GM19239 (cell line): ENCODE data around the gene RTBDN.
"Not testable (repeated sequence)": the region's sequence is repeated elsewhere in the genome, so short reads cannot be mapped to it uniquely, and the experiment has no call there.

ENCODE experiments used
- DNase-seq: peaks from one replicate; pipeline ENCODE4 v3.0.0; 2011; ENCODE audit warnings: low spot score; ENCODE audit not compliant: insufficient read length
- FAIRE-seq: peaks from 2 replicates; lab custom pipeline; 2011; peaks lifted over from hg19 to GRCh38; lab: Jason Lieb, UNC

RTBDN gene

DNA sequence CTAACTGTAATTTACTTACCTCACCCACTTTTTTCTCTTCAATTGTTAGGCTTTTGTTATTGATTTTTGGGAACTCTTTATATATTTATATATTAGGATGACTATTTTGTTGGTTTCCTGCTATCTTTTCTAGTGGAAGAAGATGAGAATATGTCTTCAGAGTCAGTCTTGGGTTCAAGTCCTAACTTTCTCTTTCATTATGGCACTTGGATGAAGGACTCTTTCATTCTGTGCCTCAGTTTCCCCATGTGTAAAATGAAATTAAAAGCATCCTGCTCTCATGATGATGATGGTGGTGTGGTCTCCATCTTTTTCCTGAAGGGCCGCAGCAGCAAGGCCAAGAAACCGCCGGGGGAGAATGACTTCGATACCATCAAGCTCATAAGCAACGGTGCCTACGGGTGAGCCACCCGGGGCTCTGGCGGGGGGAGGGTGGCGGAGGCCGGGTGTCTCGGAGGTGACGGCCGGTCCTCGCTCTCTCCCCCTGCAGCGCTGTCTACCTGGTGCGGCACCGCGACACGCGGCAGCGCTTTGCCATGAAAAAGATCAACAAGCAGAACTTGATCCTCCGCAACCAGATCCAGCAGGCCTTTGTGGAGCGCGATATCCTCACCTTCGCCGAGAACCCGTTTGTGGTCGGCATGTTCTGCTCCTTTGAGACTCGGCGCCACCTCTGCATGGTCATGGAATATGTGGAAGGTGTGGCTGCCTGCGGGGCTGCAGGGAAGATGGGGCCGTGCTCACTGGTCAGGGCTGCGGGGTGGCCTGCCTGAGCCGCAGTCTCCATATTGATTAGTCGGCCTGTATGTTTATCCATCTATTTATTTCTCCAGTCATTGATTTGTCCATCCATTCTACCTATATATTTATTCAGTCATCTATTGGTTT lies 23.9 kb upstream of the RTBDN start:
- FAIRE-seq, result no peak
- no peak for DNase-seq

DNA sequence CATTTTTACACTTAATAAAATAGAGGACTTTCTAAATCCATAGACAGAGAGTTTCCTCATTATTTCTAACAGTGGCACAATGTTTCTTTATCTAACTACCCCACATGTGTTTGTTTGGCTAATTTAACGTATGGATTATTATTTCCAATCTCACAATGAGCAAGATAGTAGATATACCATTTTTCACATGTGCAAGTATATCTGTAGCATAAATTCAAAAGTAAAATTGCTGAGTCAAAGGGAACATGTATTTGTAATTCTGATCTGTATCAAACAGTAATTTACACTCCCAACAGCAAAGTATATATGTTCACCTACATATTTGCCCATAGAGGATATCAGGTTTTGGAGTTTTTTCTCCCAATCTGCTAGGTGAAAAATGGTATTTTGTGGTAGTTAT lies 22.3 kb upstream of the RTBDN start:
- no peak for FAIRE-seq
- no peak for DNase-seq

DNA sequence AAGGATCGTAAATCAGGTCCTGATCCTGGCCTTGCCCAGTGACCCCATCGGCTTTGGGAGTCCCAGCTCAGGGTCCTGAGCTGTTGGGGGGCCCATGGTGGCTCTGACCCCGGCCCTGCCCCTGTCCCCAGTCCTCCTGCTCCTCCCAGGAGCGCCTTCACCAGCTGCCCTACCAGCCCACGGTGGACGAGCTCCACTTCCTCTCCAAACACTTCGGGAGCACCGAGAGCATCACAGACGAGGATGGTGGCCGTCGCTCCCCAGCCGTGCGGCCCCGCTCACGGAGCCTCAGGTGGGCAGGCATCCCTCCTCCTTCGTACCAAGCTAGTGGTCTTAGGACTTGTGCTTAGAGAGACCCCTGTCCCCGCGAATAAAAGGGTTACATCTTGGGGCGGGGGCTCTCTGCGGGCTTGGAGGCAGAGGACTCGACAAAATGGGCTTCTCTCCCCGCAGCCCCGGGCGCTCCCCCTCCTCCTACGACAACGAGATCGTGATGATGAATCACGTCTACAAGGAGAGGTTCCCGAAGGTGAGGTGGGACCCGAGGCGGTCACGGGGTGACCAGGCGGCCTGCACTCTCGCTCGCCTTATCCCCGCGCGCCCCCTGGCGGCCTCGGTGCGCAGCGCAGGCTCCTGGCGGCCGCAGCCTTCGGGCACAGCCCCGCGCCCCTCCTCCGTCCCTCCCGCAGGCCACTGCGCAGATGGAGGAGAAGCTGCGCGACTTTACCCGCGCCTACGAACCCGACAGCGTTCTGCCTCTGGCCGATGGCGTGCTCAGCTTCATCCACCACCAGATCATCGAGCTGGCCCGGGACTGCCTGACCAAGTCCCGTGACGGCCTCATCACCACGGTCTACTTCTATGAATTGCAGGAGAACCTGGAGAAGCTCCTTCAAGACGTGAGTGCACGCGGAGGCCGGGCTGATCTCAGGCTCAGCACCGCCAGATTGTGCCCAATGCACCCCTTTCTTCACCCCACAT lies 13.1 kb upstream of the RTBDN start:
- FAIRE-seq (peak; percentile 33), DNase-seq (peak; percentile 93)

DNA sequence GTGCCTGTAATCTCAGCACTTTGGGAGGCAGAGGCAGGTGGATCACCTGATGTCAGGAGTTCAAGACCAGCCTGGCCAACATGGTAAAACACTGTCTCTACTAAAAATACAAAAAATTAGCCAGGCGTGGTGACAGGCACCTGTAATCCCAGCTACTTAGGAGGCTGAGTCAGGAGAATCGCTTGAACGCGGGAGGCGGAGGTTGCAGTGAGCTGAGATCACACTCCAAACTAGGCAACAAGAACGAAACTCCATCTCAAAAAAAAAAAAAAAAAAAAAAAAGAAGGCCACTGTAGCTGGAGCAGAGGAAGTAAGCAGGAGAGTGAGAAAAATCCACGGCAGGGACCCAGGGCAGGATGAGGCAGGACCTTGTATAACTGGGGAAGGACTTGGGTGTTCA lies 12.2 kb upstream of the RTBDN start:
- DNase-seq, FAIRE-seq: not testable (repeated sequence)

DNA sequence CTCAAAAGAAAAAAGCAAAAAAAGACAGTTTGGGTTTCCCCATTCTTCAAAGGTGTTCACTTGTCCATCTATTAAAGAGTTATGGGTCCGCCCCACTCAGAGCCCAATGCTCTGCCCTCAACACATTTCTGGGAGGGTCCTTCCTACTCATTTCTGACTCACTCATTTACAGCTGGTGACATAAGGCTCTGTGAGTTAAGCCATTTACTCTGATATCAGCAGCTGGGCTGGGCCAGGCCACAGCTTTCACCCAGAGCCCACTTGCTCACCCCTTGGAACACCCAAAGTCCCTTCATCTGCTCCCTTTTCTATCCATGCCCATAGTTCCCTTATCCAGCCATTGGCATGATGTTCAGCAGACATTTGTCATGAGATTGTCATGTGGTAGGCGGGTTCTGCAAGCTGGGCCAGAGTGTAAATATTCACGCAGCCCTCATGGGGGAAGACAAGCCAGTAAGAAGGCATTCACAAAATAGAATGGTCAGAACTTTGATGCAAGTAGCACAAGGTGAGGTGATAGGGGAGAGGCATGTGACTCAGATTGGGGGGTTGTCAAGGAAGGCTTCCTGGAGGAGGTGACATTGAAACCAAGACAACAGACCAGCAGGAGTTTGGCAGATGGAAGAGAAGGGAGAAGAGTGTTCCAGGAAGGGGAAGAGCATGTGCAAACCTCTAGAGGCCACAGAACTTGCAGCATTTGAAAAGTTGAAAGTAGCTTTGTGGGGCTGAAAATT lies 9.8 kb upstream of the RTBDN start:
- FAIRE-seq (no peak), DNase-seq (no peak)

DNA sequence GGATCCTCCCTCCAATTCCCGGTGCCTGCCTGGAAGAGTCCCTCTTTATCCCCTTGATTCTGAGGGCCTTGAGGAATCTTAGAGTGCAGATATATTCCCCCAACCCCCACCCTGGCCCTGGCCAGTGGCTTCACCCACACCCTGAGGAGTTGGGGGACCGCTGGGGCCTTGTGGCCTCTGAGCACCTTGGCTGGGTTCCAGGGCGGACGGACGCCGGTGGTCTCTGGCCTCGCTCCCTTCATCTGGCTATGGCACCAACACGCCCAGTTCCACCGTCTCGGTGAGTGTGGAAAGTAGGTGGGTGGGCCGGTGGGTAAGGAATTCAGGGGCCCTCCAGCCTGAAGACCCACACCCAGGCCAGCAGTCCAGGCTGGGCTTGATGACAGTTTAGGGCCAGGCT lies 8.9 kb upstream of the RTBDN start:
- FAIRE-seq (no peak), DNase-seq (no peak)

DNA sequence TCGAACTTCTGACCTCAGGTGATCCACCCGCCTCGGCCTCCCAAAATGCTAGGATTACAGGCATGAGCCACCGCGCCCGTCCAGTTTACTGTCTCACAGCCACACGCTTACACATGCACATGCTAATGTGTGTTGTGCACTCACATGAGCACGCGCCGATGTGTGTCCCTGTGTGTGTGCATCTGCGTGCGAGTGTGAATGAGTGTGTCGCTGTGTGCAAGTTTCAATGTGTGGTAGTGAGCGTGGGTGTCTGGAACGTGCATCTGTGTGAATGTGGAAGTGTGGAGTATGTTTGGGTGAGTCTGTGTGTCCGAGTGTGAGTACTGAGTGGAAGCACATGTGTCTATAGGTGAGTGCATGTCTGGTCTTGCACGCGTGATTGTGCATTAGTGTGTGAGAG lies 8.1 kb upstream of the RTBDN start:
- FAIRE-seq (no peak), DNase-seq (no peak)

DNA sequence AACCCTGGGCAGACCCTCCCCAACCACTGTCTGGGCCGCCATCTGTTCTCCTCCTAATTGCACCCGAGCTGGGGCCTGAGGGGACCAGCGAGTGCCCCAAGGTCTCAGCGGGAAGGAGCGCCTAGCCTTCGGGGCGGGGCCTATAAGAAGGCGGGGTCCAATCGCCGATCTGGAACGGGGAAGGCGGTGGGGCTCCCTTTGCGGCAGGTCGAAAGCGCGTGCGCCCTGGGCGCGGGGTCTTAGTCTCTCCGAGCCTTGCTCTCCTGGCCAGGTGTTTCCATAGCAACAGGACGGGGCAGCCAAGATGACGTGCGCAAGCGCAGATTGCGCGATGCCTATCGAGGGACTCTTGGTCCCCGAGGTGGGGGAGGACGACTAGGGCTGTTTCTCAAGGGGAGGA lies 6.7 kb upstream of the RTBDN start:
- DNase-seq (no peak), FAIRE-seq (no peak)

DNA sequence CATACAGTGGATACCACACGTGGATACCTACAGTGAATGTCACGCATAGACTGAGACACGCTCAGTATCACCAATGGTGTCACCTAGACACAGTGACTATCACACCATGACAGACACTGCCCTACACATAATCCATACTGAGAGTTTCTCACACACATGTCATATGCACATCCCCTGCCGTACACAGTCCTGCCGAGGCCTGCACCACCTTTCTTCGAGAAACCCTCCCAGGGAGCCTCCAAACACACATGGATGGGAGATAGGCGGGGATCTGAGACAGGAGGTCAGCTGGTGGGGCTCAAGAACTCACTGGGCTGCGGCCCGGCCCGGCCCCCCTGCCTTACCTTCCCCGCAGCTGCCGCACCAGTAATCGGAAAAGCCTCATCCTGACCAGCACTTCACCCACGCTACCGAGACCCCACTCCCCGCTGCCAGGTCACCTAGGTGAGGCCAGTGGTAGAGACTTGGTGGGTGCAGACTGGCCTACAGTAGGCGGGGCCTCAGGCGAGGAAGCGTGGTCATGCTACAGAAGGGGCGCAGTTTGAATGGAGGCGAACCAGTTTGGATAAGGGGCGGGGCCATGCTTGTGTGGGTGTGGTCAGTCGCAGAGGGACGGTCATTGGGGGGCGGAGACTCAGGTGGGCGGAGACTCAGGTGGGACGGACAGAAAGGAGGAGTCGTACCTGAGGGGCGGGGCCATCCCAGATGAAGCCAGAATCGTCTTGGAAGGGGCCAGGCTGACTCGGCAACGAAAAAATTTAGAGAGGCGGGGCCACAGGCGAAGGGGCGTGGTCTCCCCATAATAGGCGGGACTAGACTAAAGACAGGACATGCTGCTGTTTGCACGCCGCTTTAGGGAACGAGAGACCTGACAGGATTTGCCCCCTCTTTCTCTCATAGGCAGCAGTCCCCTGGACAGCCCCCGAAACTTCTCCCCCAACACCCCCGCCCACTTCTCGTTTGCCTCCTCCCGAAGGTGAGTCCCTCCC lies 6.0 kb upstream of the RTBDN start:
- FAIRE-seq (no peak), DNase-seq (no peak)

DNA sequence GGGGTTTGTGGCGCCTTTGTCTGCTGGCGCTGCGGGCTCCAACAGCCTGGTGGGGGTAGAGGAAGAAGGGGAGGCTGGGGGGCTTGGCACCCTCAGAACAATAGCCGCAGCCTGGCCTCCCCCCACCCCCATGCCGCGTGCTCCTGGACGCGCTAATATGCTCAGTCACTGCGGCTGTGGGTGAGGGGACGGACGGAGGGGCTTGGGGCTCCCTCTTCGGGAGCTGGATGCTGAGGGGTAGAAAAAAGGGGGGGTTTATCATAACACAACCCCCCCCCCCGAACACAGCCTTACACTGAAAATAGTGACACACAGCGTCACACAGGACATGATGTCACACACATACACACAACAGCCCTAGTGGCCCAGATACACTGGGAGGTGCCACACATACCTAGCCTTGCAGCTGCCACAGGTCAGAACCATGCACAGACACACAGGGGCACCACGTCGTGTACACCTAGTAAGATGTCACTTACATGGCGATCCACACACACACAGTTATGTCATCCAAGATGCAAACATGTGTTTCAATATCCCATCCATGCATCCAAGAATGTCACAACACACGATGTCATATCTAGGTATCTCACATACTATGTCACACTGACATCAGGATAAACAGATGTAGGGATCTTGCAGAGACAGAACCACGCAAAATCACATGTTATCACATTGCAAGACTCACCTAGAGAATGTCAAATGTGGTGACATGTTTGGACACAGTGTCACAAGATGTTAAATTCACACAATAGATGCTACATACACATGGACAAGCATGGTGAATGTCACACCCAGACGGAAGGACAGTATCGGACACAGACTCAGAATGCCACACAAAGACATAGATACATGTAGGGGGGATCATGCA lies 4.7 kb upstream of the RTBDN start:
- DNase-seq, result no peak
- no peak for FAIRE-seq

DNA sequence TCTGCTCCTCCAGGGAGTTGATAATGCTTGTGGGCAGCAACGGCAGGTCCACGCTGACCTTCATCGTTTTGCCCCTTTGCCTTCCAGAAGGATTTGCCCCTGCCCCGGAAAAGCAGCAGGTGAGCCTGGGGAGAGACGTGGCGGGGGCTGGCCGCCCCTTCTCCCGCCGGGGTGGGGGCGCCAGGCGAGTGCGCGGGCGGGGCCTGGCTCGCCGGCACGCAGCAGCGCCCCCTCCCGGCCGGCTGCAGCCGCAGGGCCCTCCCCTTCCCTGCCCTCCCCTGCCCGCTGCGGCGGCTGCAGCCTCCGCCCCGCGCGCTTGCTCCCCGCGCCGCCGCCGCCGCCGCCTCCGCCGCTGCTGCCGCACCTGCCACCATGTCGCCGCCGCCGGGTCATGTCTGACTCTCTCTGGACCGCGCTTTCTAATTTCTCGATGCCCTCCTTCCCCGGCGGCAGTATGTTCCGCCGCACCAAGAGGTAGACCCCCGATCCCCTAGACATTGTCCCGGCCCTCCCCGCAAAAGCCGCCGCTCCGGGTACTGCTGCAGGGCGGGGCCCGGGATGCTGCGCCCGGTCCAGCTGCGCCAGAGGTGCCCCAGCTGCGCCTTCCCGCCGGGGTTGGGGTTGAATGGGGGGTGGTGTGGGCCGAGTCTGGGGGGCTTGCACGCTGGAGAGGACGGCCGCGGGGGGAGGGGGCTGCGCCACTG lies 4.0 kb upstream of the RTBDN start, which contains the start of gene MAST1:
TSS of gene MAST1 (plus strand) at position 334 of the 704 bp plus-strand sequence. CDS start at position 392, 58 bp downstream.
- FAIRE-seq (no peak), DNase-seq (no peak)

DNA sequence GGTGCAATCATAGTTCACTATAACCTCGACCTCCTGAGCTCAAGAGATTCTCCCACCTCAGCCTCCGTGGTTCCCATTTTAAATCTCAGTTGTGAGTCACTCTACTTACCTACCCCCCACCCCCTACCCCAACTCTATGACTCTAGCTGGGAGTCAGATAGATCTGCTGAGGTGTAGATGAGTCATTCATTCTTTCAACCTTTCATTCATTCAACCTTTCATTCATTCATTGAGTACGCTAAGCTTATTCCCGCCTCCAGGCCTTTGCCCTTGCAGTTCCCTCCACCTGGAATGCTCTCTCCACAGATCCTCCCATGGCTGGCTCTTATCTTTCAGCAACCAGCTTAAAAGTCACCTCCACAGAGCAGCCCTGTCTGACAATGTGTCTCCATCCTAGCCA lies 2.8 kb upstream of the RTBDN start:
- FAIRE-seq, result no peak
- no peak for DNase-seq

DNA sequence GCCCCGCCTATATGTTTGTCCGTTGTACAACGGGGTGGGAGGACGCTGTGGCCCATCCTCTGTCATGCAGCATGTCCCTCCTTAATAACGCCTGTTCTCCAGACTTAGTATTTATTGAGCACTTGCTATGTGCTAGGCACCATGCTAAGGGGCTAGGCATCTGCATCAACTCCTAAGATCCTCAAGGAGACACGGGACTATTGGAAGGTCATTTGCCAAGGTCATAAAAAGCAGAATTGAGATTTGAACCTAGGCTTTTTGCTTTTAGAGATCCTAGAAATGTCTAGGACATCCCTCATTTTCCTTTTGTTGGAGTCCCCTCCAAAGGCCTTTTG lies 2.1 kb upstream of the RTBDN start:
- FAIRE-seq (no peak), DNase-seq (no peak)

DNA sequence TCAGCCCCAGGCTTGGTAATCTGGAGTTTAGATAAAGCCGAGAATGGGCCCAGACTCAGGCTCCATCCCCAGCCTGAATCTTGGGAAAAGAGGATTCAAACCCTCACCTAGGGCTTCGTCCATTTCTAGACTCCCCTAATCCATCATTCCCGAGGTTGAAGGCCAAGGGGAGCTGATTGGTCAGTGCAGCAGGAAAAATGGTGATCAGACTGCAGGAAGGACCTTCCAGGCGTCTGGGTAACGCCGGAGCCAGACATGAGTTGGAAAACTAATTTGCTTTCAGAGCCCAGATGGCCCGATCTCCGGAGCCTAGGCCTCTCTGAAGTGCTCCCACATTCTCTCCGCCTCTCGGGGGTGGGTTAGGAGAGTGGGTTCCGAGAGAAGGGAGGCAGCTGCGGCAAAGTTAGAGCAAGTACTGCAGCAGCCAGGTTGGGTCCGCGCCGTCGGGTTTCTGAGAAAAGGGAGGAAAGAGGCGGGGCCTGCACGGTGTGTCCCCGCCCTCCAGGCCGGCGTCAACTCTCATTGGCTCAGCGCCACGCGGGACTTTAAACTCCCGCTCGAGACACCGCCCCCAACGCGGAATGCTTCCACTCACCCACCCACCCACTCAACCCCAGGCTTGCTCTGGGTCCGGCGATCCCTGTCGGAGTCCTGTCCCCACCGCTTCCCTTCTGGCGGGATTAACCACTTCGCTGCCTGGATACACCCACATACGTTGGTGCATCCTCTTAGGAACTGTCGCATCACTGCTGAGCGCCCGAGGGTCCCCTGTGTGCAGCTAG lies 788 bp upstream of the RTBDN start:
- DNase-seq (no peak), FAIRE-seq (no peak)

DNA sequence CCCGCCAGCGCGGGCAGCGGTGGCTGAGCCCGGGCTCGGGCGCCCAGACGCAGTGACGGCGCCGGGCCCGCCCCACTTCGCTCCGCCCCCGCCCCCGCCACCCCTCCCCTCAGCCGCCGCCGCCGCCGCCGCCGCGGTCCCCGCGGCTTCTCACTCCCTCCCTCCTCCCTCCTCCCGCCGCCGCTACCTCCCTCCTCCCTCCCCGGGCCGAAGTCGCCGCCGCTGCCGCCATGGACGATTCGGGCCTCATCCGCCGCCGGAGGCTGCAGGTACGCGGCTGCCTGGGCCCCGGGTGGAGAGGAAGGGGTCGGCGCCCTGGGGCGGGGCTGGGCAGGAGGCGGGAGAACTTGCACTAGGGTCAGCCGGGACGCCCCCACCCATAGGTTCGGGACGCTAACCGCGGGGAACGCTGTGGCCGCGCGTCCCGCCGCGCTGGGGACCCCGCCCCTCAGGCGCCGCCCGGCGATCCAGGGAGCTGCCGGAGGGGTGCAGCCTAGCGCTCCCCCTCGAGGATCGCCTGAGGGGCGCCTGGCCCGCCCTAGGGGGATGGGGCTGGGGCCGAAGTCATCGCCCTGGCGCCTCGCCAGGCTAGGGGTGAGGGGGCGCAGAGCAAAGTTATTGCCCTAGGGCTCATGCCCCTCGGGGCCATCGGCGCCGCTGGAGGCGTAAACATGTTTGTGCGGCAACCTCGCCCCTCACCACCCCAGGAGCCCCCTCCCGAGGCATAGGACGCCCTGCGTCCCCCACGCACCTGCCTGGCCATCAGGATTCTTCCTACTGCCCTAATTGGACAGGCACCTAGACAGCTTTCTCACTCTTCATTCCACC lies 427 bp downstream of the RTBDN start:
- no peak for DNase-seq
- no peak for FAIRE-seq

DNA sequence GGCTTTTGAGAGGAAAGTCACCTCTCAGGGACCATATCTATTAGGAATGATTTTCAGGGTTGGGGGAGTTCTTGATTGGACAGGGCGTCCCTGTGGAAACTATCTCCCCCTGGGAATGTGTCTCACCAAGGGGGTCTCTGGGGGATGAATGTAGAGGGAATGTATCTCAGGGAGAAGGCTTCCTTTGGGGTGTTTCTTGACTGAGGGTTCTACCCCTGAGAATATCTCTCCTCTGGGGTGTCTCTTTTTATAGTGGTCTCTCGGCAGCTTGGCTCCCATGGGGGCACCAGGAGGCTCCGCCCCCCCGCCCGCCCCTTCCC lies 1.0 kb downstream of the RTBDN start:
- FAIRE-seq (no peak), DNase-seq (no peak)
